ENCODE measurements around the gene VPS52. TPM values are rescaled to one million over a fixed set of nuclear protein-coding genes. Genes with fewer than 3 reads are reported as not detected.

Gene VPS52
- total and polyA plus RNA-seq, 12 donors = 21.9 to 115 (median 63.5) TPM

DNA sequence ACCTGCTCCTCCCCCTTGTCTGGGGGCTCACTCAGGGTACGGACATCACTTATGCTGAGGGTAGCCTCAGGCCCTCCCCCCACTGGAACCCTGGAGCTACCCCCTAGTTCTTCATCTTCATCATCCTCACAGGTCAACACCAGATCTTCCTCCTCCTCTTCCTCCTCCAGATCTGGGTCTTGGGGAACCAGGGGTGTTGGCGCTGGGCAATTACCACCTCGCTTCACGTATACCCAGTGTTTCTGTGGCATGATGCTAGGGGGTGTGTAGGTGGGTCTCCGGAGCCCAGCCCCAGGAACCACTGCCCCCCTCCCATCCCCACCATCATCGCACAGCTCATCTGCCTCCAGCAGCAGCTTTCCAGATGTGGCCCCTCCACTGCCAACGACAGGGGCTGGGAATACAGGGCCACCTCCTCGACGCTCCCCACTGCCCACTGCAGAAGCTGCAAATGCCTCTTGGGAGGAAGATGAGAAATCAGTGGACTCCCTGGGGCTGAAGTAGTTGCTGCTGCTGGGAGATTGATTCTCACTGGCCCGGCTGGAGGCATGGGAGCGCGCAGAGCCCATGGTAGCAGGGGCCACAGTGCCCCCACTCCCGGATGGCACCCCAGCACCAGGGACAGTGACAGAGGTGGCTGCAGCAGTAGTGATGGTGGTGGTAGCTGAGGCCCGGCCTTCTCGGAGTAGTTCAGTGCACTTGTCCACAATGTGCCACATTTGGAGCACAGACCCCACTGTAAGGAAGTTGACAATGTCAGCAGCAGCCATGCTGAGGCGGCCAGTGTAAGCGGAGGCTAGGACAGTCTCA lies 44.3 kb upstream of the VPS52 start:
- H3K27ac ChIP-seq = peak overlapping the region in 2 of 5 donors; percentile 81 to 95

DNA sequence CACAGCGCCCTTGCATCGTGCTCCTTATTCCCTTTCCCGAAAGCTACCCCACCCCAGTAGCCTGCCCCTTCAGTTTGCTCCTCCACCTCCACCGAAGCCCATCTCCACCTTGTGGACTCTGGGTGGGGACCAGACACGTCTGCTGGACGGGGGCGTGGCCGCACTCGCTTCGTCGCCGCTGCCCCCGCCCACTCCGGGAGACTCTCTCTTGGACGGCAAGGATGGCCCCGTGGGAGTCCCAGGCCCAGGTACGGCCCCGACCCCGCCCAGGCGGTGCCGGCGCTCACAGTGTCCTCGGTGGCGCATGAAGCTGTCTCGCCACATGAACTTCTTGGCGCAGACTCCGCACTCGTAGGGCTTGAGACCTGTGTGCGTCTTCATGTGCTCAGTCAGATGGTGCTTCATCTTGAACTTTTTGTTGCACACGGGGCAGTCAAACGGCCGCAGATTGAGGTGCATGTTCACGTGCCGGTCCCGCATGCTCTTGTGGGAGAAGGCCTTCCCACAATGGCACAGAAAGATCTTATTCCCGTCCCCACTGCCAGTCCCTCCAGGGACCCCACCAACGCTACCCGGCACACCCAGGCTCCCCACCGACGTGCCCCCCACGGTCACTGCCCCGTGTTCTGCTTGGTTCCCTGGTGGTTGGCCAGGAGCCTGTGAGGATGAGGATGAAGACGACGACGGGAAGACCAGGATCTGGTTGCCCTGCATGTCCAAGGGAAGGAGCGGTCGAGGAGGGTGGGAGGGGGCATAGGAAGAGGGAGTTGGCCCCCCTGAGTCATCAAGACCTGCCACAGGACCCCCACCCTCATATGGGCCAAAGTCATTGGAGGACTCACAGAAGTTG lies 43.5 kb upstream of the VPS52 start:
- no peaks in the 10 kb centered on the region for H3K27me3 ChIP-seq
- H3K9me3 ChIP-seq (replicated peaks in 1 of 3) = no peaks in the 10 kb centered on the region
- peak overlapping the region; percentile 80 to 99 (median 95) for H3K27ac ChIP-seq
- peak; percentile 64 to 79 (median 70) for DNase-seq
- peak overlapping the region in 1 of 4 donors; percentile 97 for H3K4me3 ChIP-seq
- WGBS, 4 donors = 37 to 72% (median 53%) methylated on average over 15 to 47 of the region's 47 CpGs
- H3K36me3 ChIP-seq (replicated peaks in 1 of 2) = peaks cover 0 to 33% of the 10 kb centered on the region in 2 donors
- intact Hi-C loops (cut with DNase I) = no loop called here
- peaks cover 44 to 67% of the 10 kb centered on the region in 2 donors for H3K4me1 ChIP-seq (replicated peaks in 1 of 2)
- peak in 1 of 2 donors; percentile 5 for TF ChIP-seq POLR2A (IDR thresholded peaks at IDR 0.05)
- TF ChIP-seq, protein P1, sequence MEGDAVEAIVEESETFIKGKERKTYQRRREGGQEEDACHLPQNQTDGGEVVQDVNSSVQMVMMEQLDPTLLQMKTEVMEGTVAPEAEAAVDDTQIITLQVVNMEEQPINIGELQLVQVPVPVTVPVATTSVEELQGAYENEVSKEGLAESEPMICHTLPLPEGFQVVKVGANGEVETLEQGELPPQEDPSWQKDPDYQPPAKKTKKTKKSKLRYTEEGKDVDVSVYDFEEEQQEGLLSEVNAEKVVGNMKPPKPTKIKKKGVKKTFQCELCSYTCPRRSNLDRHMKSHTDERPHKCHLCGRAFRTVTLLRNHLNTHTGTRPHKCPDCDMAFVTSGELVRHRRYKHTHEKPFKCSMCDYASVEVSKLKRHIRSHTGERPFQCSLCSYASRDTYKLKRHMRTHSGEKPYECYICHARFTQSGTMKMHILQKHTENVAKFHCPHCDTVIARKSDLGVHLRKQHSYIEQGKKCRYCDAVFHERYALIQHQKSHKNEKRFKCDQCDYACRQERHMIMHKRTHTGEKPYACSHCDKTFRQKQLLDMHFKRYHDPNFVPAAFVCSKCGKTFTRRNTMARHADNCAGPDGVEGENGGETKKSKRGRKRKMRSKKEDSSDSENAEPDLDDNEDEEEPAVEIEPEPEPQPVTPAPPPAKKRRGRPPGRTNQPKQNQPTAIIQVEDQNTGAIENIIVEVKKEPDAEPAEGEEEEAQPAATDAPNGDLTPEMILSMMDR (IDR thresholded peaks at IDR 0.05) = no peak

More for the DNA sequence above, 44.3 kb upstream of the VPS52 start:
- H3K4me3 ChIP-seq = no peak overlapping the region
- intact Hi-C loops (cut with DNase I) = no loop called here
- peak in 2 of 7 donors; percentile 24 to 58 for DNase-seq
- no peak for TF ChIP-seq POLR2A (IDR thresholded peaks at IDR 0.05)
- TF ChIP-seq, protein P1 (IDR thresholded peaks at IDR 0.05) = no peak
- H3K4me1 ChIP-seq (replicated peaks in 1 of 2) = peaks cover 52 to 69% of the 10 kb centered on the region in 2 donors
- H3K9me3 ChIP-seq (replicated peaks in 1 of 3) = no peaks in the 10 kb centered on the region
- peaks cover 0 to 34% of the 10 kb centered on the region in 2 donors for H3K36me3 ChIP-seq (replicated peaks in 1 of 2)
- 91 to 99% (median 93%) methylated on average over 7 to 17 of the region's 17 CpGs for WGBS, 4 donors
- H3K27me3 ChIP-seq = no peaks in the 10 kb centered on the region

DNA sequence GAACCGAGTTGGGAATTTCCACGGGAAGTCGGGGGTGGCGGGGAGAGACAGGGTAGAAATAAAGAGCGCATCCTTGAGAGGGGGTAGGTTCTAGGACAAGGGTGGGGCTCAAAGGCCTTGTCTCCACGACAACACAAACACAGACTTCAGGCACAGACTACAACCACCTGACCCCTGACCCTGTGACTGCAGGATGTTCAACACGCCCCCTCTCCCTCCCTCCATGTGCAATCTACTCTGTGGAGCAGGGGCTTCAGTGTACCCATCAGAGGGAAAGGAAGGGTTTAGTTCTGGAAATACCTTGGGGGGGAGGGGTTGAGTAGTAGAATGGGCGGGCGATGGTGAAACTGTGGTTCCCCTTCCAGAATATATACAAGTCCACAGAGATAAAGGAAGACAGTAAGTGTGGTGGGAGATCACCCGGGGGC lies 42.9 kb upstream of the VPS52 start:
- peaks cover 0 to 32% of the 10 kb centered on the region in 2 donors for H3K36me3 ChIP-seq (replicated peaks in 1 of 2)
- peaks cover 37 to 61% of the 10 kb centered on the region in 2 donors for H3K4me1 ChIP-seq (replicated peaks in 1 of 2)
- TF ChIP-seq POLR2A (IDR thresholded peaks at IDR 0.05) = no peak
- TF ChIP-seq, protein P1 (IDR thresholded peaks at IDR 0.05) = no peak
- H3K9me3 ChIP-seq (replicated peaks in 1 of 3) = no peaks in the 10 kb centered on the region
- peak; percentile 77 to 91 (median 84) for DNase-seq
- 1 to 6% (median 2%) methylated on average over 10 of the region's 10 CpGs for WGBS, 4 donors
- intact Hi-C loops (cut with DNase I) = no loop called here
- H3K27me3 ChIP-seq = no peaks in the 10 kb centered on the region
- H3K4me3 ChIP-seq = peak overlapping the region in 3 of 4 donors; percentile 57 to 99 (median 97)
- H3K27ac ChIP-seq = peak overlapping the region; percentile 80 to 99 (median 95)
